OCI-LY1 (cell line): ENCODE data around the gene HOXA7.

Experiments used
- CTCF ChIP-seq: fragments of 200-600 bp; sonication (generic), shearing (Covaris generic); IDR thresholded peaks from 2 replicates; pipeline ENCODE4 v1.5.1; 2017; ENCODE audit warnings: mild to moderate bottlenecking, antibody characterized with exemption, low read length, moderate library complexity, mixed read lengths
- EZH2 ChIP-seq: fragments of 200-600 bp; sonication (generic), shearing (Covaris generic); IDR thresholded peaks from 2 replicates; pipeline ENCODE4 v1.8.0; 2017; ENCODE audit warnings: borderline replicate concordance, mixed run types, mild to moderate bottlenecking, antibody characterized with exemption, low read length, moderate library complexity, mixed read lengths

- TF ChIP-seq CTCF (no peak), EZH2 (no peak)
Measured at GRCh38 chr7:27139334-27140125, 16.9 kb downstream of the HOXA7 start.
